Measurements from ENCODE around the gene ARHGDIA.

Gene ARHGDIA

DNA sequence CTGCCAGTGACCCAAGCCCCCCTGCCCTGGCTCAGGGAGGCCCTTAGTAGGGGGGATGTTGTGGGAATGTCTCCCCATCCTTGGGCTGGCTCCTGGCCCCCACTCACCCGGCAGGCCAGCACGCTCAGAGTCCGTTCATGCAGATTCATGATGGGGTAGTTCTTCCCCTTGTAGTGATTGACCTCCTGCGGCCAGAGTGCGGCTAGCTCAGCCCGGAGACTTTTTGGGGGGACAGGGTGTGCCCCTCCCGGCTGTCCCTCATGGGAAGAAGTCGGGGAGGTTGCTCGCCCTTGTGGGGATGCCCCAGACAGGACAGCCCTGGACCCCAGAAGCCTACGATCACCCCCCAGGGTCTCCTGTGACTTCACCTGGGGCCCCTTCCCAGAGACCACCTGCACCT is 34.9 kb upstream of the ARHGDIA start:
- DNase-seq, result no peak

DNA sequence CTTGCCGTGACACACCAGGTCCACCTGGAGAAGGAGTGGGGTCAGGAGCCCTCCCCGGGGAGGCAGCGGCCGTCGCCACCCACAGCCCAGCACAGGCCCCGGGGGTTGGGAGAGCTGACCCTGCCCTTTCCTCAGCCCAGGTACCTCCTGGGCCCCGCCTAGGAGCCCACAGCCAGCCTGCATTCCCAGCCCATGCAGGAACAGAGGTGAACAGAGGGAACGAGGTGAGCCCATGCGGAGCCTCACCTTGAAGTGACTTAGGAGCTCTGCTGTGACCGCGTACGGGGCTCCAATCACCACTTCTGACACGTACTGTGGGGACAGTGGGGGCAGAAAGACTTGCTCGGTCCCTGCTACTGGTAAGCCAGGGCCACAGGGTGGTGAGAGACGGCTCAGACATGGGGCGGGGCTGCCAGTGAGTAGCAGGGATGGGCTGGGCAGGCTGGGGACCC is 34.3 kb upstream of the ARHGDIA start:
- DNase-seq, result no peak

DNA sequence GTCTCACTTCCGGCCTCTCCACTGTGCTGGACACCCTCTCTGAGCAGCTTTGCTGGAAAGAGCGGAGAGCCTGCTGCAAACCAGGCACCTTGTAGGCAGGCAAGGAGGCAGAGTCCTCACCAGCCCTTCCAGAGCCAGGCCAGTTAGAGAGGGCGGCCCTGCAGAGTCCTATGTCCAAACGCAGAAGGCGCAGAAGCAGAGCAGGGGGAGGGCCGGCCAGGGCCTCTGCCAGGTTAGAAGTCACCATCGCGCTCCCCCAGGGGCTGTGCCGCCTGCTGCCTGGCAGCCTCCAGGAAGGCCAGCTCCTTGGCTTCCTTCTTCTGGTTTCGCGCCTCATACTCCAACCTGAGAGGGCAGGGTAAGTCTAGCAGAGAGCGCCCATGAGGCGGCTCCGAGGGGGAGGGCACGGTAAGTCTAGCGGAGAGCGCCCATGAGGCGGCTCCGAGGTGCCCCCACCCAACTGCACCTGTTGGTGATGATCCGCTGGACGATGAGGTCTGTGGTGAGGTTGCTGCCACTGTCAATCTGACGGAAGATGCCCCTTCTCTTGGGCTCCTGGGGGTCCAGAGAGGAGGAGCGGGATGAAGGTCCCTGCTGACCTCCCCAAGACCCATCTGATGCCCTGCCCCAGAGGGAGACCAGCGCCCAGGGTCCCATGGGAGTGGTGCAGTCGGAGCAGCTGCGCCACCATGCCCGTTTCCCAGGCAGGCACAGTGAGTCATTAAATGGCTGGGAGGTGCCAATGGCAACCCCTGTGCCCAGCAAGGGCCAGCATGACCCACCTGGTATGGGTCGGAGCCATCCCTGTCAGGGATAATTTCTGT is 33.7 kb upstream of the ARHGDIA start:
- DNase-seq, result no peak

DNA sequence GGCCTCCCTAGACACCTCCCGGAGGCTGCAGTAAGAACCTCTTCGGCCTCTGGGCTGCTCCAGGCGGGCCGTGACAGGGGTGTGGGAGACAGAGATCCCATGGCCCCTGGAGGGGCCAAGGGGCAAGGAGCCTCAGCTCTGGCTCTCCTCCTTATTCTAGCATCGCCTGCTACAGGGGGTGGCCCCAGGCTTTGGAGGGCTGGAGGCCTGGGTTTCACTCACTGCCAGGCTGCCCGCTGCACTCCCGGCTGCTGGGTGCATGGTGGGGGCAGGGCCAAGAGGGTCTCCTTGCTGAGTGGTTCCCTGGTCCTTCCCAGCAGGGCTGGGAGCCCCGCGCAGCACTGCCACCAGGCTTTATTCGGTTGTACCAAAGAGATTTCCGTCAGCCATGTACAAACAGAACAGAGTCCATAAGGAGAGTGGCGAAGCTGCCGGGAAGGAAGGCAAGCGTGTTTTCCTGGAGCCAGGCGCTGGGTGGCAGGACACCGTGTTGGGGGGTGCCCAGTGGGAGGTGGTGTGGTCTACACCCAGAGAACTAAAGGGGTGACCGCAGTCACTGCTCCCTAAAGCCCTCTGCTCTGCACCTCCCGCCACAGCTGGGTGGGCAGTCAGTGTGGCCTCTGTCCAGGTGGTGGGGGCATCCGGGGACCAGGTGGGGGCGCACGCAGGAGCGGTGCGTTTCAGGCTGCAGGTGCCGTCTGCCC is 32.9 kb upstream of the ARHGDIA start:
- DNase-seq, result no peak

DNA sequence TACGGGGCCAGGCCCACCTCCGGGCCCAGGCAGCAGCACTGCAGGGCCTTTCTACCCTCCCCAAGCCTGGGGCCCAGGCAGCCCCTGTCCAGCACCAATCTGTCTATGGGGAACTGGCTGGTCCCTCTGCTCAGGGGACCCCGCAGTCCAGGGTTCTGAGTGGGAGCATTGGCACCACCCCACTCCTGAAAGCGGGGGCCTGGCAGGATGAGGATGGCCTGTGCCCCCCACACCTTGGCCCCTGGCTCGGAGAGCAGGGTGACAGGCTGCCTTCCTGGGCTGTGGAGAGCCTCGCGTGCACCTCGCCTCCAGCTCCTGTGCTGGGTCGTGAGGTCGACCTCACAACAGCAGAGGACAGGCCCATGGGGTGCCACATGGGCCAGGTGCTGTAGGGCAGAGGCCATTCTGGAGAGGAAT is 32.3 kb upstream of the ARHGDIA start:
- no peak for DNase-seq

DNA sequence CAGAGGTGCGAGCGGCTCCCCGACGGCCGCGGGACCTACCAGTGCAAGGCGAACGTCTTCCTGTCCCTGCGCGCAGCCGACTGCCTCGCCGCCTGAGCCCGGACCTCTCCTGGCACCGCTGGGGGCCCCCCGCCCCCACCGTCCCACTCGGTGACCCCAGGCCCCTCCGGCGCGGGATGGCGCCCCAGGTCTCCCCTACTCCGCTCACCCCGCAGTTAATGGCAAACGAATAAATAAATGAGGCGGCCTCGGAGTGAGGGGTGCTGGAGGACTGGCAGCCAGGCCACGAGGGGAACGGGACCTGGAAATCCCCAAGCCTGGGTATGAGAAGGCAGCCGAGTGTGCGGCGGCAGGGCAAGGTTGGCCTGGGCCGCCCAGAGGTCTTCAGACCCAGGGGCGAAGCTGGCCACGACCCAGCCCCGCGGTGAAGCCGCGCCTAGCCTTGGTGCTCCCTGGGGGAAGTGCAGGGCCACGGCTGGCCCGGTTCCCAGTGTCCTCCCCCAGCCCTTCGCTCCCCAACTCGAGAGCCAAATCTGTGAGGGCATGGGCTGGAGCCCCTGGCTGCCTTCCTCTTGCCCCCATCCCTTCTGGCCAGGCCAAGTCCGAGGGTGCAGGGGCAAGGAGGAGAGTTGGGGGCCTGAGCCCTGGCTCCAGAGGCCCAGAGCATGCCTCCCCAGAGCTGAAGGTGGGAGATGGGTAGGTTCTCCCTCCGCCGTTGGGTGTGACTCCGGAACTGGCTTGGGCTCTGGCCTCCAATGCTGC is 31.7 kb upstream of the ARHGDIA start:
- no peak for DNase-seq

DNA sequence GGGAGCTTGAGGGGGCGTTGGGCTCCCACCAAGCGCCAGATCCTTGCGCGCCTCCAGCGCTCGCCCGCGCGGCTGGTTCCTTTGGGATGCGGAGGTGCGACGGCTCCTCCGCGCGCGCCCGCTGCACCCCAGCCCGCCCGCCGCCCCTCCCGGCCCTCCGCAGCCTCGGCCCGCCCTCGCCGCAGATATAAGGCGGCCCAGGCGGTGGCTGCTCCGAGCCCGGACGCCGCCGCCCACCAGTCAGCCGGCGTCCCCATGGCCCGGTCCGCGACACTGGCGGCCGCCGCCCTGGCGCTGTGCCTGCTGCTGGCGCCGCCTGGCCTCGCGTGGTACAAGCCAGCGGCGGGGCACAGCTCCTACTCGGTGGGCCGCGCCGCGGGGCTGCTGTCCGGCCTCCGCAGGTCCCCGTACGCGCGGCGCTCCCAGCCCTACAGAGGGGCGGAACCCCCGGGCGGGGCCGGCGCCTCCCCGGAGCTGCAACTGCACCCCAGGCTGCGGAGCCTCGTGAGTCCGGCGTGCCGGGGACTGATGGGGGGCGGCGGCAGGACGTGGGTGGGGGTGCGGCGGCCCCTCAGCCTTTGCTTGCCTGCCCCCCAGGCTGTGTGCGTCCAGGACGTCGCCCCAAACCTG is 31.0 kb upstream of the ARHGDIA start, which contains the start of gene NPB:
Gene NPB, plus strand, starts transcription at position 216 of the 630 bp plus-strand sequence. Its CDS starts 40 bp downstream, at position 256.
- no peak for DNase-seq

DNA sequence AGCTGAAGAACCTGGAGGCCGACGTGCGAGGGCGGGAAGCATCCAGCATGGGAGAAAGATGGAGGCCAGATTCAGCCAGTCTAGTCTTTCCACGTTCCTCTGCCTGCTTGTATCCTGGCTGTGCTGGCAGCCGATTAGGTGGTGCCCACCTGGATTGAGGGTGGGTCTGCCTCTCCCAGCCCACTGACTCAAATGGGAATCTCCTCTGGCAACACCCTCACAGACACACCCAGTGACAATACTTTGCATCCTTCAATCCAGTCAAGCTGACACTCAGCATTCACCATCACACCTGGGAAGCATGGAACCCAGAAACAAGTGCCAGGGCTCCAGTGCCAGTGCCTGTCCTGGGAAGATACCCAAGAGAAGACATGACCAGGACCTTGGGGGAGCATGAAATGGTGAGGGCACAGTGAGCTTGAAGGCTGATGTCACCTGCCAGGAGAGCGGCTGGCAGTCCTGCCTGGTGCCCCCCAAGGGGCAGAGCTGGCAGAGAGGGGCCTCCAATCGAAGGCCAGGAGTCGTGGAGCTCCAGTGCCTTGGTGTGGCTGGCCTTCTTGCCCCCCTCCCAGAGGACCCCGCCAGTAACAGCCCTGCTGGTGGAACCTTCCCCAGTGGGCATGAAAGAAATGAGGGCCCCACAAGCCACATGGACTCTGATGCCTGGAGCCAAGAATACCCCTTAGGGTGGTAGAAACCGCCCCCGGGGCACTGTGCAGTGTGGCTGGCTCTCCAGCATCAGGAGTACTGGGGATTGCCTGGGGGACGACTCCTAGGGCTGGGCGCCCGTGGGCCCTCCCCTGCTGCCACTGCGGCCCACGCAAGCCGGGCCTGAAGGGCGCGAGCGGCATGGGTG is 30.3 kb upstream of the ARHGDIA start:
- DNase-seq, result no peak

DNA sequence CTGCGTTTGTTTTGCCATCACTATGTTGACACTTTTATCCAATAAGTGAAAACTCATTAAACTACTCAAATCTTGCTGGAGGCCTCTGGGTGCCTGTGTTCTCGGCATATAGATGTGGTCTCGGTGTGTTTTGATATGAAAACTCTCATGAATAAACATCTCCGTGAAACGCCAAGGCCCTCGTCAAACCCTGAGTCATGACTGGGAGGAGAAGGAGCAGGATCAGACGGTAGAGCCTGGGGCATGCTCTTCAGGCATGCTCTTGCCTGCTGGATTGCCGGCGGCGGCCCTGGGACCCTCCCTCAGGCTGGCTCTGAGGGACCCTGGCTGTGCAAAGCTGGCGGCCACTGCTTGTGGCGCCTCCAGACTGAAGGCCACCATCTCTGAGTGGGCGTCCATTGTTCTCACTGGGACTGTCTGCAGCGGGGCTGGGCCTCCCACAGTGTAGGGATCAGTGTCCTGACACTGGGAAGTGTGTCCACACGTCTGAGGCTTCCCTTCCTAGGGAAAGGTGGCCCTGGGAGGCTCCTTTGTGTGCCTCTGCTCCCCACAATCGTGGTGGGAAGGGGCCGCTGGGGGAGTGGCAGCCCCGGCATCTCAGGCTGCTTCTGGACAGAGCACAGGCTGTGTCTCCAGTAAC is 29.2 kb upstream of the ARHGDIA start:
- no peak for DNase-seq

DNA sequence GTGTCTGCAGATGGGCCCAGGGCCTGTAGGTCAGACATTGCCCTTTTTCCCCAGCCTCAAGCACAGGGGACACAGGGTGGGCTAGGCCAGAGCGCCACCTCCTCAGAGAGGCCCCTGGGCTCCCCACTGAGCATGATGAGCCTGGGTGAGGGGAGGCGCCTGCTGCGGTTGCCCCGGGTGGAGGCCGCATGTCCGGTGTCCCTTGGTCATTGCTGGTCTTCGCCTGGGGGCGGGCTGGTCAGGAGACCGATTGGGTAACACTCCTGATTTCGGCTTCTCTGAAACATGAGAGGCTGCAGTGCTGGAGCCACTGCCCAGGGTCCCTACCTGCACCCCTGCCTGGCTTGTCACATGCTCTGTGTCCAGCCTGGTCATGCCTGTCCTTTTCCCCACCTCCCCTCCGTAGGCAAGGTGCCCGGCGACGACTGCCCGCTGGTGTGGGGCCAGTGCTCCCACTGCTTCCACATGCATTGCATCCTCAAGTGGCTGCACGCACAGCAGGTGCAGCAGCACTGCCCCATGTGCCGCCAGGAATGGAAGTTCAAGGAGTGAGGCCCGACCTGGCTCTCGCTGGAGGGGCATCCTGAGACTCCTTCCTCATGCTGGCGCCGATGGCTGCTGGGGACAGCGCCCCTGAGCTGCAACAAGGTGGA is 28.5 kb upstream of the ARHGDIA start:
- DNase-seq, result no peak

DNA sequence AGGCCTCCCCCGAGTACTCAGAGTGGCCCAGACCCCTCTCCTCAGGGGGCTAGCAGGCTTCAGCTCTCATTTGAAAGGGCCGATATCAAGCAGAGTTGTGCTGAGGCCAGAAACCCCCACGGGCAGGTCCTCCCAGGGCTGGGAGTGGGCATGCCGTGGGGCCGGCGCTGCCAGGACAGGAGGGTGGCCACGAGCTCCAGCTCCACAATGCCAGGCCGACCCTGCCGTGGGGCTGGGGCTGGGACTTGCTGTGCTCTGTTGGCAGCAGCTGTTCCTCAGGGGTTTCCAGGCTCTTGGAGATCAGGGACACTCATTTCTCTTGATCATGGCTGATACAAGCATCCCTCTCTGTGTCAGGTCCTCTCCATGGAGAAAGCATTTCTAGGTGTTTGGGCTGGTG is 27.7 kb upstream of the ARHGDIA start:
- no peak for DNase-seq

DNA sequence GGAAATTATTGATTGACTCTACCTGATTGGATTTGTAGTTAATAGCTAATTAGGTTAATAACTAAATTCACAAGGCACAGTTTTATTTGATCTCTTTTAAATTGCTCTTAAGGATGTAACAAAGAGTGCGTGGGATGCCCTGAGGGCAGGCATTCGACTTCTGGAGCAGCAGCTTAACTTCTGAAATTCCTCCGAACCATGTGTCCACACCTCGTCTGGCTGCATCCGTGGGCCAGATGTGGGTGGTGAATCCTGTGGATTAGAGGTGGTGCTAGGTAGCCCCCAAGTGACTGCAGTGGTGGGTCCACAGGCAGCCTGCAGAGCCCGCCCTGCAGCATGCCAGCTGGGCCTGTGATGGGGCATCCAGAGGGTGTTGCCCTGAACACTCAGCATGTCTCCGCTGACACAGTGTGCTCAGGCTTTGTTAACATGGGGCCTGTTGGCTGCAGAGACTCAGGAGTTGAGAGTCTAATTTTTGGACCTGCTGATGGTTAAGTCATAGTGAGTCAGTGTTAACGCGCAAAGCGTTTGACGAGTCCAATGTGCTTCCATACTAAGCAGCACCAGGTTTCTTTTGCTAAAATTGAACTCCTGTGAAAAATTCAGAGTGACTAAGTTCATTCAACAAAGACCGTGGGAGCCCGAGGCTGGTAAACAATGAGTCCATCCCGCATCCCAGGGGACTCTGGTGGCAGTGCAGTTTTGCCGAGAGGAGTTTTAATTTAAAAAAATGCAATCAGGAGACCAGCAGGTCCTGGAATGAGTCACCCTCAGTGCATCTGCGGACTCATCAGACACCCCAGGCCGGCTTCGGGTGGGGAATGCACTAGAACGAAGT is 27.1 kb upstream of the ARHGDIA start:
- DNase-seq, result no peak

DNA sequence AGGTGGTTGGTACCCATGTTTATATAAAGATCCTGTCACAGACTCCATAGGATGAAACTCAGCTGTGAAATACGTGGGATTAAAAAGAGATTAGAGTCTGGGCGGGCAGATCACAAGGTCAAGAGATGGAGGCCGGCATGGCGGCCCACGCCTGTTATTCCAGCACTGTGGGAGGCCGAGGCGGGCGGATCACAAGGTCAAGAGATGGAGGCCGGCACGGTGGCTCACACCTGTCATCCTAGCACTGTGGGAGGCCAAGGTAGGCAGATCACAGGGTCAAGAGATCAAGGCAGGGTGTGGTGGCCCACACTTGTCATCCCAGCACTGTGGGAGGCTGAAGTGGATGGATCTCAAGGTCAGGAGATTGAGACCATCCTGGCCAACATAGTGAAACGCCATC is 24.3 kb upstream of the ARHGDIA start:
- DNase-seq, result no peak

DNA sequence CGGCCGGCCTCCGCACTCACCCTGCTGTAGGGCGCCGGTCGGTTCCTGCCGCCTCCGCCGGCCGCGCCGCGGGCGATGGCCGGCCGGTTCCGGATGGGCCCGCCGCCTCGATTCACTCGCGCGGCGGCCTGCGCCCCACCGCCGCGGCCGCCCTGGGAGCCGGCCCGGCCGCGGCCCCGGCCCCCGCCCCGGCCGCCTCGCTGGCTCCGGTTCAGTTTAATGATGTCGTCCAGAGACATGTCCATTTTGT is 20.1 kb upstream of the ARHGDIA start:
- no peak for DNase-seq

DNA sequence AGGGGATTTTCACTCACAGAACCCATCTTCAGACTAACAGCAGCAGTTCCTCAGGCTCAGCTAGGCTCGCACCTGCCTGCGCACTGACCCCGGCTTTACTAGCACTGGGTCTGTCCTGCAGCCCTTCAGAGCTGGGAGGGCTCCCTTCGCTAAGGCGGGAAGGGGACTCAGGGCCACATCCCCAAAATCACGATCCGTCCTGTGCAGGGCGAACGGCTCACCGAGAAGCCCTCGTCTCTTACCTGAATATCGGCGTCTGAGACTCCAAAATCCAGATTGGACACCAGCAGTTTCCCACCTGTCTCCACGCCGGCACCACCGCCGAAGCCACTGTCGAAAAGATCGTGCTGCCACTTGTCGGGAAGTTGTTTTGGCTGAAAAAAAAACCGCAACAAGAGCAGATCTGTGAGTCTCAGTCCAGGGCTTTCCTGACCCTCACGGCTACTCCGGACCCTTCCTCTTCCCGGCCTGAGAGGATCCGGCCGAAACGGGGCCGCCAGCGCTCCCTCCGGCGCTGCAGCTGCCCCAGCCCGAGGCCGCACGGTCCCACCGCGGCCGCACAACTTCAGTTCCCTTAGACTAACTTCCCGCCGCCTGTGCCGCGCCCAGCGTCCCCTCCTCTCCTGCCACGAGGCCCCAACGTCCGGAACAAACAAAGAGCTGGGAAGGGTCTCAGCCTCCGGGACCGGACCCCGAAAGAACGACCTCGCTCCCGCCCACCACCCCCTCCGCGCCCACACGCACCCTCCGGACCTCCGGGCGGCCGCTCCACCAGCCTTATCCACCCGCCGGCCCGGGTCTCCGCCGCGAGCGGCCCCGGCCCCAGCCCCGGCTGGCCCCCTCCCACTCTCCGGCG is 19.5 kb upstream of the ARHGDIA start:
- no peak for DNase-seq

DNA sequence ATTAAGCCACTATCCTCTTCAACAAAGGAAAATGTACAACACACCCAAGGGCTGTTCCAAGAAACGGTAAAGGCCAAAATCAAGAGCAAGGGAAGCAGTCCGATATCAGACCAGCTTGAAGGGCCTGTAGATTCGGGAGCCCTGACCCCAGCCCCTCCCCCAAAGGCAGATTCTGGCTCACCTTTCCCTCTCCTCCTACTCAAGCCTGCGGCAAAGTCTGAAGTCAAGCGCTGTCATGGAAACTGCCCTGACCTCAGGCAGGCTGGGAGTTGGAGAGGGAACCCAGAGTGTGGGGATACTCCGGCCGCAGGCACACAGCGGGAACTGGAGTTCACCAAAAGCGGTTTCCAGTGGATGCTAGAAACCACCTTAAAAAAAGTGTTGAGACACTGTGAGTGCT is 18.5 kb upstream of the ARHGDIA start:
- no peak for DNase-seq

DNA sequence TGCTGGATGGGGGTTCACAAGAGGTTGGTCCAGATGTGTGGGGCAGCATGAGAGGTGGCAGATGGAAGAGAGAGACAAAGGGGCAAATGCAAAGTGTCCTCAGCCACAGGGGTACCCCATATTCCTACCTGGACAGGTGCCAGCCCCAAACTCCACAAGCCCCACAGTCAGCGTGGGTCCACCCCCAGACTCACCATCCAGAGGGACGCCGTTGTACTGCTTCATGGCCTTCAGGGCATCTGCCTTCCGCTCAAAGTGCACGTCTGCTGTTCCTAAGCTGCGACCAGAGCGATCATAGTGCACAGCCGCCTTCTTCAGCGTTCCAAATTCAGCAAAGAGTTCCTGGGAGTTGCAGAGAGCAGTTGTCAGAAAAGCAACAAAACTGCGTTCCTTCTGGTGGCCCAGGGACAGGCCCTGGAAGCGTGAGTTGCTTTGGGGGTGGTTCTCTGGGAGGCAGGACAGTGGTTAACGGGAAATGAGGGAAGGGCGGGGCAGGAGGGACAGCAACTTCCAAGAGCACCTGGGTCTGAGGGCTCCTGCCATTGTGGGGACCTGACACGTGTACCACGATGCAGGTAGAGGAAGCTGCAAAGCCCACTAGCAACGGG is 18.0 kb upstream of the ARHGDIA start:
- DNase-seq, result no peak

DNA sequence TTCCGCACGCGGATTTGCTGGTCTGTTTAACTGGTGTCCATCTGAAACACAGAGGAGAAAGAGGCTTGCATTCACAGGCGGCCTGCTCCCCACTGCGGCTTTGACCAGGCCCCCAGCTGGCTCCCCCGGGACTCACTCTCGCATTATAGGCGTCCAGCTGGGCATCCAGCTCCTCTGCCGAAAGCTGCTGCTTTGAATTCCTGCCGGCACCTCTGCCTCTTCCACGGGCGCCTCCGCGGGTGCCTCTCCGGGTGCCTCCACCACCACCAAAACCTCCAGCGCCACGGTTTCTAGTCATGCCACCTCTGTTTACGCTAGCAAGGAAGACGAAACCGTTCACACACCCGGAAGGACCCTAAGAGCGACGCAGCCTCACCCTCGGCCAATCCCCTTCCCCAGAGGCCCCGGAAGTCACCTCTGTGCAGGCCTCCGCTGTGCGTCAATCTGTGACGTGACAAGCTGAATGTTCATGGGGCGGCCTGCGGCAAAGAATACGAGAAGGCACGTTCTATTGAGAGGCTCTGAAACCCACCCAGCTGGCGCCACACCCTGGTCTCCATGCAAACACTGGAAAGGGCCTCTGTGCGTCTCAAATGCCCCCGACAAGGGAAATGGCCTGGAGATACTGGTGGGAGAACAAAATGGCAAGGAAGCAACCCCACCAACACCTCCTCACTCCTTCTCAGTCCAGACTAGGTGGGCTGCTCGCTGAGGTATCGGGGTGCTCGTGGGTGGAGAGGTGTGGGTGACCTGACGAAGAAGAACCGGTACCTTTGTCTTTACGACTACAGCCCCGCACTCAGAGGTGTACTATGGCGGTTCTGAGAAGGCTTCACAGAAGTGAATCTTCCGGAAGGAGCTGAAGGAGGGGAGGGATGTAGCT is 17.2 kb upstream of the ARHGDIA start:
- DNase-seq, result no peak
